K562 (cell line): Measurements from ENCODE around the gene ADAM30. TPM values are rescaled to one million over a fixed set of nuclear protein-coding genes. Genes with fewer than 3 reads are reported as not detected.
"Not testable (repeated sequence)": the region's sequence is repeated elsewhere in the genome, so short reads cannot be mapped to it uniquely, and the experiment has no call there.

Experiments used
- ATAC-seq: fragments of 200-7000 bp; cut with Tn5 transposase; 3 replicates; pipeline ENCODE4 v1.9.1; 2020; ENCODE audit warnings: moderate library complexity
- BruUV-seq: library from RNA; stranded (reverse); fragments of 400-500 nt; replicated peaks from 2 replicates; lab custom pipeline; 2021; lab: Mats Ljungman, UMichigan
- CTCF ChIA-PET: fragments of 300-600 bp; formaldehyde crosslinking; extraction: SDS; loops from one replicate; lab custom pipeline; 2021; ENCODE audit warnings: low intra/inter-chr PET ratio; lab: Yijun Ruan, JAX
- POLR2A ChIA-PET: fragments of 300-600, 350-650 bp; sonication (Branson Sonifier 250); formaldehyde crosslinking; extraction: SDS; loops from one replicate; lab custom pipeline; 2021; ENCODE audit warnings: antibody characterized with exemption, inconsistent platforms; lab: Yijun Ruan, JAX
- DNase-seq, 4 experiments: peaks; one replicate each; pipeline versions ENCODE4 v3.0.0 to v3.0.0-alpha.2; 2011 to 2018; ENCODE audit warnings: low spot score in 3 of 4, mixed read lengths in 3 of 4; ENCODE audit errors: extremely low read depth in 1 of 4
- FAIRE-seq: peaks from 2 replicates; lab custom pipeline; 2011; peaks lifted over from hg19 to GRCh38; lab: Jason Lieb, UNC
- H2AFZ ChIP-seq: 2 replicates; pipeline ENCODE4 v1.6.0; 2011; ENCODE audit warnings: low read depth, low read length, control low read depth, inconsistent platforms
- H3K27ac ChIP-seq: fragments of 200-600 bp; 3 replicates; pipeline ENCODE4 v1.8.0; 2011; ENCODE audit warnings: low read depth, mild to moderate bottlenecking, control low read depth, inconsistent platforms, low read length, moderate library complexity, mixed read lengths; ENCODE audit errors: extremely low read depth
- H3K27me3 ChIP-seq, 2 experiments: fragments of 300-600 bp in 1 of 2; 2 replicates in 1 of 2; 3 replicates in 1 of 2; pipeline versions ENCODE4 v1.6.0 to v1.8.0; 2011; ENCODE audit warnings: inconsistent platforms in 2 of 2, low read length in 2 of 2, mild to moderate bottlenecking in 1 of 2, mixed read lengths in 1 of 2, moderate library complexity in 1 of 2; ENCODE audit not compliant: control insufficient read depth in 2 of 2, insufficient read depth in 2 of 2
- H3K36me3 ChIP-seq: fragments of 300-600 bp; 3 replicates; pipeline ENCODE4 v1.8.0; 2011; ENCODE audit warnings: mild to moderate bottlenecking, low read length, inconsistent platforms; ENCODE audit not compliant: control insufficient read depth, insufficient read depth
- H3K4me1 ChIP-seq, 2 experiments: fragments of 200-600 bp in 1 of 2; replicated peaks in 1 of 2; 2 replicates in 1 of 2; 3 replicates in 1 of 2; pipeline versions ENCODE4 v1.5.1 to v1.8.0; 2011; ENCODE audit warnings: inconsistent platforms in 2 of 2, low read length in 2 of 2, mild to moderate bottlenecking in 1 of 2, mixed read lengths in 1 of 2, moderate library complexity in 1 of 2; ENCODE audit not compliant: control insufficient read depth in 2 of 2, insufficient read depth in 2 of 2
- H3K4me2 ChIP-seq: 2 replicates; pipeline ENCODE4 v1.6.1; 2011; ENCODE audit warnings: low read length, control low read depth, inconsistent platforms, mixed read lengths; ENCODE audit not compliant: insufficient read depth
- H3K4me3 ChIP-seq: fragments of 200-600 bp; sonication (generic), shearing (Covaris generic); 2 replicates; pipeline ENCODE4 v1.5.1; 2016; ENCODE audit warnings: control low read depth, inconsistent platforms
- H3K79me2 ChIP-seq: fragments of 200-600 bp; 3 replicates; pipeline ENCODE4 v1.8.0; 2011; ENCODE audit warnings: low read length, inconsistent platforms; ENCODE audit not compliant: control insufficient read depth, insufficient read depth
- H3K9ac ChIP-seq, 2 experiments: 2 replicates each; pipeline versions ENCODE4 v1.6.0 to v1.6.1; 2011; ENCODE audit warnings: low read depth in 2 of 2, low read length in 2 of 2, control low read depth in 1 of 2, inconsistent platforms in 1 of 2, mild to moderate bottlenecking in 1 of 2, mixed read lengths in 1 of 2; ENCODE audit not compliant: insufficient read depth in 1 of 2
- H3K9me1 ChIP-seq: one replicate; pipeline ENCODE4 v1.6.0; 2011; ENCODE audit warnings: inconsistent platforms, mild to moderate bottlenecking, low read length, moderate library complexity; ENCODE audit not compliant: control insufficient read depth, insufficient read depth
- H3K9me3 ChIP-seq: replicated peaks from 2 replicates; pipeline ENCODE4 v1.5.1; 2011; ENCODE audit warnings: low read depth, low read length, inconsistent platforms; ENCODE audit not compliant: control insufficient read depth, insufficient read depth
- H4K20me1 ChIP-seq: replicated peaks from 2 replicates; pipeline ENCODE4 v1.6.1; 2011; ENCODE audit warnings: low read length, inconsistent platforms, mixed read lengths; ENCODE audit not compliant: control insufficient read depth, insufficient read depth
- KLF16 ChIP-seq: IDR thresholded peaks from 2 replicates; pipeline ENCODE4 v1.6.1; 2016; ENCODE audit warnings: antibody characterized with exemption
- RAD21 ChIP-seq, 2 experiments: fragments of 250-450 bp in 1 of 2; fragments of 450-650 bp in 1 of 2; sonication (Bioruptor Pico) in 1 of 2; formaldehyde crosslinking in 1 of 2; IDR thresholded peaks in 1 of 2; conservative IDR thresholded peaks in 1 of 2; 2 replicates each; pipeline versions ENCODE4 v1.4.0 to v1.8.0; 2020 to 2022; ENCODE audit warnings: mild to moderate bottlenecking in 2 of 2, moderate library complexity in 1 of 2
- WGBS: fragments of 100-300 bp; shearing (Covaris generic); methylation state at CpG from one replicate; pipeline ENCODE4 v1.1.6; 2016; ENCODE audit warnings: low coverage, mixed read lengths; ENCODE audit not compliant: insufficient coverage; ENCODE audit errors: missing lambda C conversion rate; 5-methylcytosine and 5-hydroxymethylcytosine counted together
- in situ Hi-C: fragments of 300-500 bp; cut with MboI; formaldehyde crosslinking; loops from 4 replicates; pipeline ENCODE4 v1.15.0; 2018; ENCODE audit warnings: inconsistent platforms, mixed read lengths
- intact Hi-C: fragments of 100-400 bp; cut with micrococcal nuclease; formaldehyde crosslinking; loops from 2 replicates; pipeline ENCODE4 v1.14.2; 2022
- polyA plus RNA-seq, 8 experiments: library from polyadenylated mRNA; depleted of rRNA in 4 of 8; stranded (reverse) in 5 of 8; unstranded in 3 of 8; fragments of >200 nt; fragmentation: Nextera tagmentation in 2 of 8; fragmentation: Illumina TruSeq in 1 of 8; extraction: Ambion mirVana in 2 of 8; extraction: Trizol in 1 of 8; gene quantifications; 2 replicates each; pipeline versions ENCODE4 v1.2.1 to v1.2.3, GENCODE V29; 2011 to 2014; ENCODE audit warnings: inconsistent platforms in 1 of 8, missing spikeins in 1 of 8
- total RNA-seq, 7 experiments: library from RNA; depleted of rRNA in 6 of 7; stranded (reverse); fragments of >200 nt in 6 of 7; fragmentation: Illumina TruSeq in 2 of 7; extraction: Trizol in 2 of 7; gene quantifications; 2 replicates each; pipeline versions ENCODE4 v1.2.1 to v1.2.3, GENCODE V29; 2011 to 2021; ENCODE audit warnings: low replicate concordance in 1 of 7
- TF ChIP-seq, protein P1 (sequence below), 3 experiments: IDR thresholded peaks in 2 of 3; conservative IDR thresholded peaks in 1 of 3; 2 replicates each; pipeline ENCODE4 v1.5.1; 2011 to 2012; ENCODE audit warnings: low read length in 3 of 3, mild to moderate bottlenecking in 3 of 3, control low read depth in 2 of 3, improper control_type of control experiment in 1 of 3, inconsistent platforms in 1 of 3, low read depth in 1 of 3, mixed read lengths in 1 of 3, moderate library complexity in 1 of 3; ENCODE audit not compliant: insufficient read depth in 2 of 3
- TF ChIP-seq, protein P2 (sequence below): IDR thresholded peaks from 2 replicates; pipeline ENCODE4 v1.6.1; 2011; ENCODE audit warnings: borderline replicate concordance, low read depth, mild to moderate bottlenecking, moderate library complexity, low read length; ENCODE audit not compliant: insufficient read depth, poor library complexity, severe bottlenecking

Gene ADAM30
- total and polyA plus RNA-seq, 9 of the 15 experiments (the other 6 are each of a cell fraction or from before 2014, with no cell fraction given), result not detected

GRCh38 chr1:119844206-119844605 lies 52.1 kb downstream of the ADAM30 start:
- DNase-seq, result peak in 1 of 4 experiments; percentile 41
- H3K4me2 ChIP-seq, result peak overlapping the region; percentile 17; the same call in 1 of the 2 replicates
- H3K27ac ChIP-seq, H4K20me1 ChIP-seq, POLR2A ChIA-PET, FAIRE-seq, H3K9me3 ChIP-seq, H3K9me1 ChIP-seq, CTCF ChIA-PET, H3K27me3 ChIP-seq, ATAC-seq, in situ Hi-C loops, BruUV-seq, H3K4me3 ChIP-seq, H3K36me3 ChIP-seq, H3K79me2 ChIP-seq, intact Hi-C loops: not testable (repeated sequence)
- peak overlapping the region; percentile 30; the same call in 1 of the 2 replicates for H2AFZ ChIP-seq
- H3K4me1 ChIP-seq, result peaks cover 0 to 11% of the 10 kb centered on the region in 2 experiments; a peak in 3 of 5 replicates
- WGBS, result 10% methylated on average over 6 of the region's 6 CpGs
- TF ChIP-seq RAD21 (CRISPR knock-in tag; conservative IDR thresholded peaks at IDR 0.05 in 1 of 2, IDR thresholded peaks at IDR 0.05 in 1 of 2), result peak in 1 of 2 experiments; percentile 47; a peak in 2 of 4 replicates
- 0 out of 2 replicates have a peak, but pooled peaks have one; percentile 15 for TF ChIP-seq KLF16
- TF ChIP-seq, protein P1, sequence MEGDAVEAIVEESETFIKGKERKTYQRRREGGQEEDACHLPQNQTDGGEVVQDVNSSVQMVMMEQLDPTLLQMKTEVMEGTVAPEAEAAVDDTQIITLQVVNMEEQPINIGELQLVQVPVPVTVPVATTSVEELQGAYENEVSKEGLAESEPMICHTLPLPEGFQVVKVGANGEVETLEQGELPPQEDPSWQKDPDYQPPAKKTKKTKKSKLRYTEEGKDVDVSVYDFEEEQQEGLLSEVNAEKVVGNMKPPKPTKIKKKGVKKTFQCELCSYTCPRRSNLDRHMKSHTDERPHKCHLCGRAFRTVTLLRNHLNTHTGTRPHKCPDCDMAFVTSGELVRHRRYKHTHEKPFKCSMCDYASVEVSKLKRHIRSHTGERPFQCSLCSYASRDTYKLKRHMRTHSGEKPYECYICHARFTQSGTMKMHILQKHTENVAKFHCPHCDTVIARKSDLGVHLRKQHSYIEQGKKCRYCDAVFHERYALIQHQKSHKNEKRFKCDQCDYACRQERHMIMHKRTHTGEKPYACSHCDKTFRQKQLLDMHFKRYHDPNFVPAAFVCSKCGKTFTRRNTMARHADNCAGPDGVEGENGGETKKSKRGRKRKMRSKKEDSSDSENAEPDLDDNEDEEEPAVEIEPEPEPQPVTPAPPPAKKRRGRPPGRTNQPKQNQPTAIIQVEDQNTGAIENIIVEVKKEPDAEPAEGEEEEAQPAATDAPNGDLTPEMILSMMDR (IDR thresholded peaks at IDR 0.05 in 2 of 3, conservative IDR thresholded peaks at IDR 0.05 in 1 of 3; ENCODE audit: insufficient read depth in 2 of 3, low read depth in 1 of 3, low read length in 3 of 3), result peak; percentile 47 to 72 (median 60); a peak in 5 of 6 replicates
- TF ChIP-seq, protein P2, sequence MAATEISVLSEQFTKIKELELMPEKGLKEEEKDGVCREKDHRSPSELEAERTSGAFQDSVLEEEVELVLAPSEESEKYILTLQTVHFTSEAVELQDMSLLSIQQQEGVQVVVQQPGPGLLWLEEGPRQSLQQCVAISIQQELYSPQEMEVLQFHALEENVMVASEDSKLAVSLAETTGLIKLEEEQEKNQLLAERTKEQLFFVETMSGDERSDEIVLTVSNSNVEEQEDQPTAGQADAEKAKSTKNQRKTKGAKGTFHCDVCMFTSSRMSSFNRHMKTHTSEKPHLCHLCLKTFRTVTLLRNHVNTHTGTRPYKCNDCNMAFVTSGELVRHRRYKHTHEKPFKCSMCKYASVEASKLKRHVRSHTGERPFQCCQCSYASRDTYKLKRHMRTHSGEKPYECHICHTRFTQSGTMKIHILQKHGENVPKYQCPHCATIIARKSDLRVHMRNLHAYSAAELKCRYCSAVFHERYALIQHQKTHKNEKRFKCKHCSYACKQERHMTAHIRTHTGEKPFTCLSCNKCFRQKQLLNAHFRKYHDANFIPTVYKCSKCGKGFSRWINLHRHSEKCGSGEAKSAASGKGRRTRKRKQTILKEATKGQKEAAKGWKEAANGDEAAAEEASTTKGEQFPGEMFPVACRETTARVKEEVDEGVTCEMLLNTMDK, result peak; percentile 16
- TF ChIP-seq, all 486 proteins: peak for 4; not testable (repeated sequence) for 482
- H3K9ac ChIP-seq, result not testable (repeated sequence)

Other genes starting within 250 kb of the ADAM30 start
- gene ZNF697, start 248.2 kb downstream of the ADAM30 start, total RNA-seq (2014; rRNA removed), result 9.9 and 10.9 TPM in 2 replicates
- gene ZNF697, start 248.2 kb downstream of the ADAM30 start, total RNA-seq (2014; rRNA removed; fragmentation: Illumina TruSeq; extraction: Trizol), result 9.0 and 12.4 TPM in 2 replicates
- 4.3 and 4.5 TPM in 2 replicates for gene ZNF697, start 248.2 kb downstream of the ADAM30 start, total RNA-seq (2015; rRNA removed; fragmentation: Illumina TruSeq; extraction: Trizol)
- gene ZNF697, start 248.2 kb downstream of the ADAM30 start, total RNA-seq (2021), result 10.6 and 13.6 TPM in 2 replicates
- 3.0 and 5.2 TPM in 2 replicates for gene ZNF697, start 248.2 kb downstream of the ADAM30 start, polyA plus RNA-seq (2011; rRNA removed)
- 8.3 and 9.1 TPM in 2 replicates for gene ZNF697, start 248.2 kb downstream of the ADAM30 start, polyA plus RNA-seq (2014; fragmentation: Illumina TruSeq; extraction: Trizol)
- 1 to 10 TPM; 2.1 TPM for gene ZNF697, start 248.2 kb downstream of the ADAM30 start, polyA plus RNA-seq (2014; fragmentation: Nextera tagmentation; extraction: Ambion mirVana)
- gene ZNF697, start 248.2 kb downstream of the ADAM30 start, polyA plus RNA-seq (2014; rRNA removed), result 6.7 and 8.8 TPM in 2 replicates
- gene PHGDH, start 184.6 kb downstream of the ADAM30 start, total RNA-seq (2014; rRNA removed), result 59.3 and 65.5 TPM in 2 replicates
- gene PHGDH, start 184.6 kb downstream of the ADAM30 start, total RNA-seq (2014; rRNA removed; fragmentation: Illumina TruSeq; extraction: Trizol), result 36.2 and 36.8 TPM in 2 replicates
- 12.1 and 12.9 TPM in 2 replicates for gene PHGDH, start 184.6 kb downstream of the ADAM30 start, total RNA-seq (2015; rRNA removed; fragmentation: Illumina TruSeq; extraction: Trizol)
- gene PHGDH, start 184.6 kb downstream of the ADAM30 start, total RNA-seq (2021), result 61.6 and 78.8 TPM in 2 replicates
- 6.7 and 25.1 TPM in 2 replicates for gene PHGDH, start 184.6 kb downstream of the ADAM30 start, polyA plus RNA-seq (2011; rRNA removed)
- gene PHGDH, start 184.6 kb downstream of the ADAM30 start, polyA plus RNA-seq (2014; fragmentation: Illumina TruSeq; extraction: Trizol), result 57.9 and 63.6 TPM in 2 replicates
- gene PHGDH, start 184.6 kb downstream of the ADAM30 start, polyA plus RNA-seq (2014; fragmentation: Nextera tagmentation; extraction: Ambion mirVana), result 10 to 100 TPM in 1 of 2 experiments, 1 to 10 TPM in 1; 8.6 to 14.7 TPM
- 71.5 and 84.2 TPM in 2 replicates for gene PHGDH, start 184.6 kb downstream of the ADAM30 start, polyA plus RNA-seq (2014; rRNA removed)
- not detected in 2 replicates for gene HMGCS2, start 127.6 kb downstream of the ADAM30 start, total RNA-seq (2014; rRNA removed)
- gene HMGCS2, start 127.6 kb downstream of the ADAM30 start, total RNA-seq (2014; rRNA removed; fragmentation: Illumina TruSeq; extraction: Trizol), result not detected in 2 replicates
- not detected in 2 replicates for gene HMGCS2, start 127.6 kb downstream of the ADAM30 start, total RNA-seq (2015; rRNA removed; fragmentation: Illumina TruSeq; extraction: Trizol)
- gene HMGCS2, start 127.6 kb downstream of the ADAM30 start, total RNA-seq (2021), result 0.13 and 0.18 TPM in 2 replicates
- gene HMGCS2, start 127.6 kb downstream of the ADAM30 start, polyA plus RNA-seq (2011; rRNA removed), result not detected in 2 replicates
- gene HMGCS2, start 127.6 kb downstream of the ADAM30 start, polyA plus RNA-seq (2014; fragmentation: Illumina TruSeq; extraction: Trizol), result not detected in 2 replicates
- gene HMGCS2, start 127.6 kb downstream of the ADAM30 start, polyA plus RNA-seq (2014; fragmentation: Nextera tagmentation; extraction: Ambion mirVana), result not detected
- gene HMGCS2, start 127.6 kb downstream of the ADAM30 start, polyA plus RNA-seq (2014; rRNA removed), result not detected in 2 replicates
- gene REG4, start 85.1 kb downstream of the ADAM30 start, total RNA-seq (2014; rRNA removed), result not detected in 2 replicates
- gene REG4, start 85.1 kb downstream of the ADAM30 start, total RNA-seq (2014; rRNA removed; fragmentation: Illumina TruSeq; extraction: Trizol), result not detected in 2 replicates
- gene REG4, start 85.1 kb downstream of the ADAM30 start, total RNA-seq (2015; rRNA removed; fragmentation: Illumina TruSeq; extraction: Trizol), result not detected in 2 replicates
- gene REG4, start 85.1 kb downstream of the ADAM30 start, total RNA-seq (2021), result not detected in 2 replicates
- gene REG4, start 85.1 kb downstream of the ADAM30 start, polyA plus RNA-seq (2011; rRNA removed), result not detected in 2 replicates
- not detected in 2 replicates for gene REG4, start 85.1 kb downstream of the ADAM30 start, polyA plus RNA-seq (2014; fragmentation: Illumina TruSeq; extraction: Trizol)
- not detected for gene REG4, start 85.1 kb downstream of the ADAM30 start, polyA plus RNA-seq (2014; fragmentation: Nextera tagmentation; extraction: Ambion mirVana)
- not detected in 2 replicates for gene REG4, start 85.1 kb downstream of the ADAM30 start, polyA plus RNA-seq (2014; rRNA removed)
- gene NOTCH2, start 173.1 kb upstream of the ADAM30 start, total RNA-seq (2014; rRNA removed), result 0.50 and 0.98 TPM in 2 replicates
- 0.29 and 0.32 TPM in 2 replicates for gene NOTCH2, start 173.1 kb upstream of the ADAM30 start, total RNA-seq (2014; rRNA removed; fragmentation: Illumina TruSeq; extraction: Trizol)
- 0.25 and 0.26 TPM in 2 replicates for gene NOTCH2, start 173.1 kb upstream of the ADAM30 start, total RNA-seq (2015; rRNA removed; fragmentation: Illumina TruSeq; extraction: Trizol)
- gene NOTCH2, start 173.1 kb upstream of the ADAM30 start, total RNA-seq (2021), result 1.2 and 1.3 TPM in 2 replicates
- 0.27 and 0.40 TPM in 2 replicates for gene NOTCH2, start 173.1 kb upstream of the ADAM30 start, polyA plus RNA-seq (2011; rRNA removed)
- gene NOTCH2, start 173.1 kb upstream of the ADAM30 start, polyA plus RNA-seq (2014; fragmentation: Illumina TruSeq; extraction: Trizol), result 0.27 and 0.36 TPM in 2 replicates
- under 1 TPM in 1 of 2 experiments, not detected in 1; 0.04 TPM for gene NOTCH2, start 173.1 kb upstream of the ADAM30 start, polyA plus RNA-seq (2014; fragmentation: Nextera tagmentation; extraction: Ambion mirVana)
- gene NOTCH2, start 173.1 kb upstream of the ADAM30 start, polyA plus RNA-seq (2014; rRNA removed), result 0.11 and 0.24 TPM in 2 replicates